GM12874 (cell line): Measurements from ENCODE around the gene ELF3.

Source experiments
- CTCF ChIP-seq: IDR thresholded peaks from 2 replicates; pipeline ENCODE4 v1.5.1; 2011; ENCODE audit warnings: low read depth, mild to moderate bottlenecking, control low read depth, low read length, moderate library complexity; ENCODE audit not compliant: insufficient read depth

The ELF3 gene

DNA sequence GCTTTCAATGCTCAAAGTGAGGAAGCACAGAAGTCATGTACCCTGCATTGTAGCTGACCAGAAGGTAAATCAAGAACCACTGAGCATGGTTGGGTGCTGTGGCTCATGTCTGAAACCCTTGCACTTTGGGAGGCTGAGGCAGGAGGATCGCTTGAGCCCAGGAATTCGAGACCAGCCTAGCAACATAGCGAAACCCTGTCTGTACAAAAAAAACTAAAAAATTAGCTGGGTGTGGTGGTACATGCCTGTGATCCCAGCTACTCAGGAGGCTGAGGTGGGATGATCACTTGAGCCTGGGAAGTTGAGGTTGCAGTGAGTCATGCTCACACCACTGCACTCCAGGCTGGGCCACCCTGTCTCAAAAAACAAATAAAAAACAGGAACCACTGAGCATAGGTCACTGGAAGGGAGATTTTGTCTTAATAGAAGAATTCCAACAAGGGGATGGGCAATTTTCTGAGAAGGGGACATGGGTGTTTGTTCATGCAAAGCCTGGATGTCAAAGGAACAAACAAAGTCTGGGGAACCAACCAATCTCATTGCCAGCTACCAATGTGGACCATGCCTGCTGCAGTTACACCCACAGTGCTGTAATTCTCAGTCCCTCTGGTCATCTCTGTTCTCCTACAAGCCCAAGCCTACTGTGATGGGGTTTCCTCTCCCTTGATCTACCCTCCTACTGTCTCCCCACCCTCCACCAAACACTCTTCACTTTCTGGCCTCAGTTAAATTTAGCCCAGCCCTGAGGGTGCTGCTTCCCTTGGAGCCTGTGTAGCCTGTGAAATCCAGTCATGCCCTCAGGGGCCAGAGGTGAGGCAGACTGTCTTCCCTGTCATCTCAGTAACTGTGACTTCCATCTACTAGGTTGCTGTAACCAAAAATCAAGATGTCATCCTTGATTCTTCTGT lies 47.9 kb downstream of the ELF3 start:
- TF ChIP-seq CTCF = no peak

- TF ChIP-seq CTCF = no peak
Observed at GRCh38 chr1:202061055-202061454, 50.7 kb downstream of the ELF3 start.

- TF ChIP-seq CTCF = no peak
Observed at GRCh38 chr1:202063093-202063492, 52.7 kb downstream of the ELF3 start.
